Kidney epithelial cell (primary cell): ENCODE data around the gene SORCS2. TPM values are rescaled to one million over a fixed set of nuclear protein-coding genes. Genes with fewer than 3 reads are reported as not detected.

ENCODE experiments used
- DNase-seq: peaks from one replicate; pipeline ENCODE4 v3.0.0-alpha.2; 2010; ENCODE audit warnings: low read depth
- H3K27me3 ChIP-seq: 2 replicates; pipeline ENCODE4 v1.6.0; 2011; ENCODE audit warnings: low read length; ENCODE audit not compliant: control insufficient read depth, insufficient read depth
- H3K36me3 ChIP-seq: 2 replicates; pipeline ENCODE4 v1.5.1; 2011; ENCODE audit warnings: low read length; ENCODE audit not compliant: control insufficient read depth, insufficient read depth
- H3K4me3 ChIP-seq: 2 replicates; pipeline ENCODE4 v1.5.1; 2011; ENCODE audit warnings: low read depth, mild to moderate bottlenecking, control low read depth, low read length
- CTCF ChIP-seq: IDR thresholded peaks from 2 replicates; pipeline ENCODE4 v1.5.1; 2011; ENCODE audit warnings: mild to moderate bottlenecking, moderate library complexity, low read length, control low read depth, inconsistent platforms; ENCODE audit not compliant: insufficient read depth, poor library complexity, severe bottlenecking
- total RNA-seq: library from RNA; depleted of rRNA; stranded (reverse); fragments of >200 nt; gene quantifications from 2 replicates; pipeline ENCODE4 v1.2.3, GENCODE V29; 2015

The SORCS2 gene
- total RNA-seq, 1 donor from 2014 or later = 1.4 TPM

GRCh38 chr4:7243609-7244330, 51.4 kb downstream of the SORCS2 start:
- TF ChIP-seq CTCF = no peak
- Histone ChIP-seq H3K27me3 (peaks cover 10% of the 10 kb centered on the region), H3K36me3 (no peaks in the 10 kb centered on the region), H3K4me3 (no peak overlapping the region)
- no peak for DNase-seq

GRCh38 chr4:7244331-7244665, 52.0 kb downstream of the SORCS2 start:
- no peak for TF ChIP-seq CTCF

DNA sequence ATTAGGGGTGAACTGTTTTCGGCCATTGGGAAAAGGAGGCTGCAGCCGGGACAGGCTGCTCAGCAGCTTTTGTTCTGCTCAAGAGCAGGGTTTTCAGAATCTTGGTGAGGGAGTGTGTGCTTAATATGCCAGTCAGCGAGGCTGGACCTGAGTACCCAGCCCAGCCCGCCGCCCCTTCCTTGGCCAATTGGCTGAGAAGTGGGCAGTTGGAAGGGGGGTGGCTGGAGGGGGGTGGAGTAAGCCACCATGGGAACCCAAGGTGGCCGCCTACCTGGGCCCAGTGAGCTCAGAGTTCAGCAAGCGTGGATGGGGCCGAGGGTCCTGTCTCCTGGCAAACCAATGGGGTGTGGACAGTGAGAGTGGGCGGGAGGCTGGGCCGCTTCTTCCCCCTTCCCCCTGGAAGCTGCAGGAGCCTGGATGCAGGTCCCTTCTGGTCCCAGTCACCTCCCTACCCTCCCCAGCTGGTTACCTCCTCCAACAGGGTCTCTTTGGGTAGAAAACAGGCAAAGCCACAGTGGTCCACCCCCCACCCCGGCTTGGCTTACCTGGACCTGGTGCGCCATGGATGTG, 52.5 kb downstream of the SORCS2 start:
- Histone ChIP-seq H3K4me3 (no peak overlapping the region), H3K27me3 (peaks cover 10% of the 10 kb centered on the region), H3K36me3 (no peaks in the 10 kb centered on the region)
- no peak for TF ChIP-seq CTCF
- DNase-seq = no peak

More at GRCh38 chr4:7244331-7244665, 52.0 kb downstream of the SORCS2 start:
- Histone ChIP-seq H3K36me3 (no peaks in the 10 kb centered on the region), H3K27me3 (peaks cover 10% of the 10 kb centered on the region), H3K4me3 (no peak overlapping the region)
- no peak for DNase-seq

- H3K36me3 ChIP-seq = no peaks in the 10 kb centered on the region
- no peak for TF ChIP-seq CTCF
Observed at GRCh38 chr4:7247521-7247920, 55.2 kb downstream of the SORCS2 start.

DNA sequence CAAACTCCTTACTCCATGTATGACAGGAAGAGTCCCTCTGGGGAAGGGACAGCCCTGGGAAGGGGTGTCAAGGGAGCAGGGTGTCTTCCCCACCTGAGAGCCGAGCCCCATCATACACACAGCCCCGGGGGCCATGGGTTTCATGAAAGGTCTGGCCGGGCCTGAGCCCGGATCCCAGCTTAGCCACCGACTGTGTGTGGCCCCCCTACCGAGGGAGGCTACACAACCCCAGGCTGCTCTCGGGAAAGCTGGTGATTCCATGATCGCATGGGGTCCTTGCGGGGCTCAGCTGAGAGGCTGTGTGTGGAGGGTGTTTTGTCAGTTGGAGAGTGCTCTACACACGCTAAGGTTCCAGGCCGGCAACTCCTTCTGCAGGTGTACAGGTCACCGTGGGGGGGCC, 55.6 kb downstream of the SORCS2 start:
- H3K27me3 ChIP-seq = peaks cover 12% of the 10 kb centered on the region
- H3K36me3 ChIP-seq = no peaks in the 10 kb centered on the region
- no peak overlapping the region for H3K4me3 ChIP-seq
- DNase-seq = no peak
- TF ChIP-seq CTCF = no peak

More at GRCh38 chr4:7247521-7247920, 55.2 kb downstream of the SORCS2 start:
- Histone ChIP-seq H3K27me3 (peaks cover 12% of the 10 kb centered on the region), H3K4me3 (no peak overlapping the region)
- no peak for DNase-seq

- Histone ChIP-seq H3K36me3 (no peaks in the 10 kb centered on the region), H3K27me3 (peaks cover 12% of the 10 kb centered on the region), H3K4me3 (no peak overlapping the region)
- TF ChIP-seq CTCF = no peak
- no peak for DNase-seq
Observed at GRCh38 chr4:7248857-7249256, 56.5 kb downstream of the SORCS2 start.
